T-helper 1 cell treated with Interleukin-12 subunit alpha and Interleukin-12 subunit beta and Interleukin-4 antibody, amounts not matched to agents 30 μg/mL and 1 μg/mL, for 36 hours (primary cell): ENCODE results near the gene IL18.
"Not testable (repeated sequence)": the region's sequence is repeated elsewhere in the genome, so short reads cannot be mapped to it uniquely, and the experiment has no call there.

Experiments used
- H3K27ac Mint-ChIP-seq: one replicate; pipeline ENCODE4 v1.8.0; 2021; ENCODE audit warnings: mild to moderate bottlenecking, mixed read lengths
- H3K27me3 Mint-ChIP-seq: one replicate; pipeline ENCODE4 v1.8.0; 2021; ENCODE audit warnings: low read depth, mixed read lengths
- H3K36me3 Mint-ChIP-seq: one replicate; pipeline ENCODE4 v1.8.0; 2021; ENCODE audit warnings: low read depth, mixed read lengths
- H3K4me1 Mint-ChIP-seq: one replicate; pipeline ENCODE4 v1.8.0; 2021; ENCODE audit warnings: low read depth, mixed read lengths
- H3K4me3 Mint-ChIP-seq: one replicate; pipeline ENCODE4 v1.8.0; 2021; ENCODE audit warnings: mild to moderate bottlenecking, moderate library complexity, mixed read lengths
- H3K9me3 Mint-ChIP-seq: one replicate; pipeline ENCODE4 v1.8.0; 2021; ENCODE audit warnings: mixed read lengths

The IL18 gene

GRCh38 chr11:112163875-112164685 is at the start of gene IL18:
TSS of gene IL18 (minus strand) at chr11:112164094. CDS start at chr11:112155053, 9,041 bp downstream.
- peaks cover 2% of the 10 kb centered on the region for H3K36me3 Mint-ChIP-seq
- H3K9me3 Mint-ChIP-seq = no peaks in the 10 kb centered on the region
- peaks cover 4% of the 10 kb centered on the region for H3K4me1 Mint-ChIP-seq
- peaks cover 18% of the 10 kb centered on the region for H3K27me3 Mint-ChIP-seq
- H3K27ac Mint-ChIP-seq = no peak within 1 kb of the TSS
- H3K4me3 Mint-ChIP-seq = peak within 1 kb of the TSS; percentile 64

- Mint-ChIP-seq H3K4me1 (peaks cover 5% of the 10 kb centered on the region), H3K36me3 (no peaks in the 10 kb centered on the region), H3K4me3 (no peak overlapping the region), H3K27ac (no peak overlapping the region), H3K9me3 (no peaks in the 10 kb centered on the region), H3K27me3 (peaks cover 19% of the 10 kb centered on the region)
Observed at GRCh38 chr11:112212710-112213109, 48.8 kb upstream of the IL18 start.

- no peaks in the 10 kb centered on the region for H3K36me3 Mint-ChIP-seq
- H3K4me1 Mint-ChIP-seq = peaks cover 5% of the 10 kb centered on the region
- H3K9me3 Mint-ChIP-seq = no peaks in the 10 kb centered on the region
- peaks cover 19% of the 10 kb centered on the region for H3K27me3 Mint-ChIP-seq
- H3K27ac Mint-ChIP-seq = no peak overlapping the region
- no peak overlapping the region for H3K4me3 Mint-ChIP-seq
Observed at GRCh38 chr11:112212290-112212689, 48.4 kb upstream of the IL18 start.

GRCh38 chr11:112211536-112211935 is 47.6 kb upstream of the IL18 start:
- H3K27me3 Mint-ChIP-seq = peaks cover 19% of the 10 kb centered on the region
- no peaks in the 10 kb centered on the region for H3K36me3 Mint-ChIP-seq
- H3K27ac Mint-ChIP-seq = no peak overlapping the region
- no peaks in the 10 kb centered on the region for H3K9me3 Mint-ChIP-seq
- H3K4me3 Mint-ChIP-seq = no peak overlapping the region
- peaks cover 5% of the 10 kb centered on the region for H3K4me1 Mint-ChIP-seq

- Mint-ChIP-seq H3K9me3 (no peaks in the 10 kb centered on the region), H3K4me3 (no peak overlapping the region), H3K27me3 (peaks cover 19% of the 10 kb centered on the region), H3K4me1 (peaks cover 5% of the 10 kb centered on the region), H3K36me3 (no peaks in the 10 kb centered on the region), H3K27ac (no peak overlapping the region)
Observed at GRCh38 chr11:112210890-112211289, 47.0 kb upstream of the IL18 start.

- Mint-ChIP-seq H3K27ac (no peak overlapping the region), H3K9me3 (no peaks in the 10 kb centered on the region), H3K4me1 (no peaks in the 10 kb centered on the region), H3K27me3 (peaks cover 15% of the 10 kb centered on the region), H3K4me3 (no peak overlapping the region), H3K36me3 (no peaks in the 10 kb centered on the region)
Observed at GRCh38 chr11:112206071-112206470, 42.2 kb upstream of the IL18 start.

- Mint-ChIP-seq H3K4me1 (no peaks in the 10 kb centered on the region), H3K36me3 (no peaks in the 10 kb centered on the region), H3K27me3 (peaks cover 3% of the 10 kb centered on the region), H3K27ac (no peak overlapping the region), H3K9me3 (no peaks in the 10 kb centered on the region), H3K4me3 (no peak overlapping the region)
Observed at GRCh38 chr11:112200252-112200651, 36.4 kb upstream of the IL18 start.

- not testable (repeated sequence) for H3K9me3 Mint-ChIP-seq, H3K4me3 Mint-ChIP-seq, H3K36me3 Mint-ChIP-seq, H3K4me1 Mint-ChIP-seq, H3K27me3 Mint-ChIP-seq, H3K27ac Mint-ChIP-seq
Observed at GRCh38 chr11:112199101-112199500, 35.2 kb upstream of the IL18 start.

- Mint-ChIP-seq H3K27me3 (peaks cover 7% of the 10 kb centered on the region), H3K36me3 (no peaks in the 10 kb centered on the region), H3K27ac (no peak overlapping the region), H3K4me3 (no peak overlapping the region), H3K4me1 (peaks cover 1% of the 10 kb centered on the region), H3K9me3 (no peaks in the 10 kb centered on the region)
Observed at GRCh38 chr11:112196519-112197087, 32.7 kb upstream of the IL18 start.

- no peaks in the 10 kb centered on the region for H3K9me3 Mint-ChIP-seq
- H3K4me1 Mint-ChIP-seq = peaks cover 1% of the 10 kb centered on the region
- H3K27ac Mint-ChIP-seq = no peak overlapping the region
- no peaks in the 10 kb centered on the region for H3K36me3 Mint-ChIP-seq
- H3K4me3 Mint-ChIP-seq = no peak overlapping the region
- H3K27me3 Mint-ChIP-seq = peaks cover 7% of the 10 kb centered on the region
Observed at GRCh38 chr11:112195951-112196351, 32.1 kb upstream of the IL18 start.

- not testable (repeated sequence) for H3K27me3 Mint-ChIP-seq, H3K9me3 Mint-ChIP-seq
Observed at GRCh38 chr11:112195113-112195512, 31.2 kb upstream of the IL18 start.

GRCh38 chr11:112186304-112186703 is 22.4 kb upstream of the IL18 start:
- H3K27ac Mint-ChIP-seq = no peak overlapping the region
- H3K9me3 Mint-ChIP-seq = no peaks in the 10 kb centered on the region
- H3K36me3 Mint-ChIP-seq = no peaks in the 10 kb centered on the region
- no peak overlapping the region for H3K4me3 Mint-ChIP-seq
- H3K27me3 Mint-ChIP-seq = peaks cover 8% of the 10 kb centered on the region
- no peaks in the 10 kb centered on the region for H3K4me1 Mint-ChIP-seq

More at GRCh38 chr11:112195113-112195512, 31.2 kb upstream of the IL18 start:
- not testable (repeated sequence) for H3K4me1 Mint-ChIP-seq, H3K27ac Mint-ChIP-seq, H3K36me3 Mint-ChIP-seq, H3K4me3 Mint-ChIP-seq

GRCh38 chr11:112185883-112186282 is 22.0 kb upstream of the IL18 start:
- peaks cover 8% of the 10 kb centered on the region for H3K27me3 Mint-ChIP-seq
- H3K9me3 Mint-ChIP-seq = no peaks in the 10 kb centered on the region
- H3K4me1 Mint-ChIP-seq = no peaks in the 10 kb centered on the region

GRCh38 chr11:112182867-112183266 is 19.0 kb upstream of the IL18 start:
- H3K36me3 Mint-ChIP-seq = no peaks in the 10 kb centered on the region
- no peaks in the 10 kb centered on the region for H3K4me1 Mint-ChIP-seq
- H3K27ac Mint-ChIP-seq = no peak overlapping the region
- no peak overlapping the region for H3K4me3 Mint-ChIP-seq
- peaks cover 23% of the 10 kb centered on the region for H3K27me3 Mint-ChIP-seq
- H3K9me3 Mint-ChIP-seq = no peaks in the 10 kb centered on the region

More at GRCh38 chr11:112185883-112186282, 22.0 kb upstream of the IL18 start:
- H3K36me3 Mint-ChIP-seq = no peaks in the 10 kb centered on the region
- H3K4me3 Mint-ChIP-seq = no peak overlapping the region
- no peak overlapping the region for H3K27ac Mint-ChIP-seq

GRCh38 chr11:112179601-112180000 is 15.7 kb upstream of the IL18 start:
- no peak overlapping the region for H3K27ac Mint-ChIP-seq
- no peak overlapping the region for H3K4me3 Mint-ChIP-seq
- H3K9me3 Mint-ChIP-seq = no peaks in the 10 kb centered on the region
- H3K36me3 Mint-ChIP-seq = no peaks in the 10 kb centered on the region
- H3K27me3 Mint-ChIP-seq = peaks cover 41% of the 10 kb centered on the region
- peaks cover 3% of the 10 kb centered on the region for H3K4me1 Mint-ChIP-seq
